Measurements from ENCODE around the gene RASA2. TPM values are rescaled to one million over a fixed set of nuclear protein-coding genes. Genes with fewer than 3 reads are reported as not detected.

Gene RASA2
- total and polyA plus RNA-seq, 2 experiments from 2014 or later: 16.6 to 28.6 TPM

GRCh38 chr3:141553055-141553454, 66.2 kb downstream of the RASA2 start:
- Histone ChIP-seq H3K4me3 (no peak overlapping the region), H3K27me3 (ENCODE audit: insufficient read depth) (no peaks in the 10 kb centered on the region), H3K79me2 (replicated peaks; ENCODE audit: insufficient read depth) (no peaks in the 10 kb centered on the region), H3K4me1 (ENCODE audit: insufficient read depth) (no peaks in the 10 kb centered on the region), H3K4me2 (no peak overlapping the region), H3F3A (replicated peaks; ENCODE audit: low read depth) (no peaks in the 10 kb centered on the region), H2AFZ (no peak overlapping the region), H3K9me2 (ENCODE audit: insufficient read depth) (no peaks in the 10 kb centered on the region), H4K20me1 (replicated peaks; ENCODE audit: insufficient read depth) (no peaks in the 10 kb centered on the region), H3K27ac (ENCODE audit: low read depth) (no peak overlapping the region), H3K36me3 (ENCODE audit: insufficient read depth) (no peaks in the 10 kb centered on the region)
- Mint-ChIP-seq H3K9me3 (no peaks in the 10 kb centered on the region), H3K4me1 (no peaks in the 10 kb centered on the region), H3K36me3 (ENCODE audit: low read depth) (peaks cover 4% of the 10 kb centered on the region; the same call in 1 of the 3 replicates), H3K27me3 (ENCODE audit: insufficient read depth, low read depth, poor library complexity) (no peaks in the 10 kb centered on the region), H3K27ac (no peak overlapping the region), H3K4me3 (no peak overlapping the region)
- DNase-seq (ENCODE audit: low spot score): no peak
- ATAC-seq: no peak
- TF ChIP-seq, protein P1, sequence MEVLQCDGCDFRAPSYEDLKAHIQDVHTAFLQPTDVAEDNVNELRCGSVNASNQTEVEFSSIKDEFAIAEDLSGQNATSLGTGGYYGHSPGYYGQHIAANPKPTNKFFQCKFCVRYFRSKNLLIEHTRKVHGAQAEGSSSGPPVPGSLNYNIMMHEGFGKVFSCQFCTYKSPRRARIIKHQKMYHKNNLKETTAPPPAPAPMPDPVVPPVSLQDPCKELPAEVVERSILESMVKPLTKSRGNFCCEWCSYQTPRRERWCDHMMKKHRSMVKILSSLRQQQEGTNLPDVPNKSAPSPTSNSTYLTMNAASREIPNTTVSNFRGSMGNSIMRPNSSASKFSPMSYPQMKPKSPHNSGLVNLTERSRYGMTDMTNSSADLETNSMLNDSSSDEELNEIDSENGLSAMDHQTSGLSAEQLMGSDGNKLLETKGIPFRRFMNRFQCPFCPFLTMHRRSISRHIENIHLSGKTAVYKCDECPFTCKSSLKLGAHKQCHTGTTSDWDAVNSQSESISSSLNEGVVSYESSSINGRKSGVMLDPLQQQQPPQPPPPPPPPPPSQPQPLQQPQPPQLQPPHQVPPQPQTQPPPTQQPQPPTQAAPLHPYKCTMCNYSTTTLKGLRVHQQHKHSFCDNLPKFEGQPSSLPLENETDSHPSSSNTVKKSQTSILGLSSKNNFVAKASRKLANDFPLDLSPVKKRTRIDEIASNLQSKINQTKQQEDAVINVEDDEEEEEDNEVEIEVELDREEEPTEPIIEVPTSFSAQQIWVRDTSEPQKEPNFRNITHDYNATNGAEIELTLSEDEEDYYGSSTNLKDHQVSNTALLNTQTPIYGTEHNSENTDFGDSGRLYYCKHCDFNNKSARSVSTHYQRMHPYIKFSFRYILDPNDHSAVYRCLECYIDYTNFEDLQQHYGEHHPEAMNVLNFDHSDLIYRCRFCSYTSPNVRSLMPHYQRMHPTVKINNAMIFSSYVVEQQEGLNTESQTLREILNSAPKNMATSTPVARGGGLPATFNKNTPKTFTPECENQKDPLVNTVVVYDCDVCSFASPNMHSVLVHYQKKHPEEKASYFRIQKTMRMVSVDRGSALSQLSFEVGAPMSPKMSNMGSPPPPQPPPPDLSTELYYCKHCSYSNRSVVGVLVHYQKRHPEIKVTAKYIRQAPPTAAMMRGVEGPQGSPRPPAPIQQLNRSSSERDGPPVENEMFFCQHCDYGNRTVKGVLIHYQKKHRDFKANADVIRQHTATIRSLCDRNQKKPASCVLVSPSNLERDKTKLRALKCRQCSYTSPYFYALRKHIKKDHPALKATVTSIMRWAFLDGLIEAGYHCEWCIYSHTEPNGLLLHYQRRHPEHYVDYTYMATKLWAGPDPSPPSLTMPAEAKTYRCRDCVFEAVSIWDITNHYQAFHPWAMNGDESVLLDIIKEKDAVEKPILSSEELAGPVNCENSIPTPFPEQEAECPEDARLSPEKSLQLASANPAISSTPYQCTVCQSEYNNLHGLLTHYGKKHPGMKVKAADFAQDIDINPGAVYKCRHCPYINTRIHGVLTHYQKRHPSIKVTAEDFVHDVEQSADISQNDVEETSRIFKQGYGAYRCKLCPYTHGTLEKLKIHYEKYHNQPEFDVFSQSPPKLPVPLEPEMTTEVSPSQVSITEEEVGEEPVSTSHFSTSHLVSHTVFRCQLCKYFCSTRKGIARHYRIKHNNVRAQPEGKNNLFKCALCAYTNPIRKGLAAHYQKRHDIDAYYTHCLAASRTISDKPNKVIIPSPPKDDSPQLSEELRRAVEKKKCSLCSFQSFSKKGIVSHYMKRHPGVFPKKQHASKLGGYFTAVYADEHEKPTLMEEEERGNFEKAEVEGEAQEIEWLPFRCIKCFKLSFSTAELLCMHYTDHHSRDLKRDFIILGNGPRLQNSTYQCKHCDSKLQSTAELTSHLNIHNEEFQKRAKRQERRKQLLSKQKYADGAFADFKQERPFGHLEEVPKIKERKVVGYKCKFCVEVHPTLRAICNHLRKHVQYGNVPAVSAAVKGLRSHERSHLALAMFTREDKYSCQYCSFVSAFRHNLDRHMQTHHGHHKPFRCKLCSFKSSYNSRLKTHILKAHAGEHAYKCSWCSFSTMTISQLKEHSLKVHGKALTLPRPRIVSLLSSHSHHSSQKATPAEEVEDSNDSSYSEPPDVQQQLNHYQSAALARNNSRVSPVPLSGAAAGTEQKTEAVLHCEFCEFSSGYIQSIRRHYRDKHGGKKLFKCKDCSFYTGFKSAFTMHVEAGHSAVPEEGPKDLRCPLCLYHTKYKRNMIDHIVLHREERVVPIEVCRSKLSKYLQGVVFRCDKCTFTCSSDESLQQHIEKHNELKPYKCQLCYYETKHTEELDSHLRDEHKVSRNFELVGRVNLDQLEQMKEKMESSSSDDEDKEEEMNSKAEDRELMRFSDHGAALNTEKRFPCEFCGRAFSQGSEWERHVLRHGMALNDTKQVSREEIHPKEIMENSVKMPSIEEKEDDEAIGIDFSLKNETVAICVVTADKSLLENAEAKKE (CRISPR knock-in tag; IDR thresholded peaks at IDR 0.05): no peak
- TF ChIP-seq NANOG (IDR thresholded peaks at IDR 0.05; ENCODE audit: borderline replicate concordance) (no peak), STAT1 (IDR thresholded peaks at IDR 0.05; ENCODE audit: unreplicated experiment) (no peak), ZNF331 (CRISPR knock-in tag; IDR thresholded peaks at IDR 0.05; ENCODE audit: low read depth) (no peak), EZH2 (IDR thresholded peaks at IDR 0.05; ENCODE audit: low read depth, unreplicated experiment) (no peak), CREB1 (CRISPR knock-in tag; IDR thresholded peaks at IDR 0.05; ENCODE audit: low read depth) (no peak), ZNF114 (CRISPR knock-in tag; IDR thresholded peaks at IDR 0.05) (no peak), POLR2AphosphoS5 (IDR thresholded peaks at IDR 0.05; ENCODE audit: low read depth) (no peak), EZH2phosphoT487 (IDR thresholded peaks at IDR 0.05; ENCODE audit: unreplicated experiment) (no peak), JUNB (IDR thresholded peaks at IDR 0.05; ENCODE audit: unreplicated experiment) (no peak)
- TF ChIP-seq, protein P2, sequence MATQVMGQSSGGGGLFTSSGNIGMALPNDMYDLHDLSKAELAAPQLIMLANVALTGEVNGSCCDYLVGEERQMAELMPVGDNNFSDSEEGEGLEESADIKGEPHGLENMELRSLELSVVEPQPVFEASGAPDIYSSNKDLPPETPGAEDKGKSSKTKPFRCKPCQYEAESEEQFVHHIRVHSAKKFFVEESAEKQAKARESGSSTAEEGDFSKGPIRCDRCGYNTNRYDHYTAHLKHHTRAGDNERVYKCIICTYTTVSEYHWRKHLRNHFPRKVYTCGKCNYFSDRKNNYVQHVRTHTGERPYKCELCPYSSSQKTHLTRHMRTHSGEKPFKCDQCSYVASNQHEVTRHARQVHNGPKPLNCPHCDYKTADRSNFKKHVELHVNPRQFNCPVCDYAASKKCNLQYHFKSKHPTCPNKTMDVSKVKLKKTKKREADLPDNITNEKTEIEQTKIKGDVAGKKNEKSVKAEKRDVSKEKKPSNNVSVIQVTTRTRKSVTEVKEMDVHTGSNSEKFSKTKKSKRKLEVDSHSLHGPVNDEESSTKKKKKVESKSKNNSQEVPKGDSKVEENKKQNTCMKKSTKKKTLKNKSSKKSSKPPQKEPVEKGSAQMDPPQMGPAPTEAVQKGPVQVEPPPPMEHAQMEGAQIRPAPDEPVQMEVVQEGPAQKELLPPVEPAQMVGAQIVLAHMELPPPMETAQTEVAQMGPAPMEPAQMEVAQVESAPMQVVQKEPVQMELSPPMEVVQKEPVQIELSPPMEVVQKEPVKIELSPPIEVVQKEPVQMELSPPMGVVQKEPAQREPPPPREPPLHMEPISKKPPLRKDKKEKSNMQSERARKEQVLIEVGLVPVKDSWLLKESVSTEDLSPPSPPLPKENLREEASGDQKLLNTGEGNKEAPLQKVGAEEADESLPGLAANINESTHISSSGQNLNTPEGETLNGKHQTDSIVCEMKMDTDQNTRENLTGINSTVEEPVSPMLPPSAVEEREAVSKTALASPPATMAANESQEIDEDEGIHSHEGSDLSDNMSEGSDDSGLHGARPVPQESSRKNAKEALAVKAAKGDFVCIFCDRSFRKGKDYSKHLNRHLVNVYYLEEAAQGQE (IDR thresholded peaks at IDR 0.05; ENCODE audit: unreplicated experiment): no peak
- TF ChIP-seq, protein P3, sequence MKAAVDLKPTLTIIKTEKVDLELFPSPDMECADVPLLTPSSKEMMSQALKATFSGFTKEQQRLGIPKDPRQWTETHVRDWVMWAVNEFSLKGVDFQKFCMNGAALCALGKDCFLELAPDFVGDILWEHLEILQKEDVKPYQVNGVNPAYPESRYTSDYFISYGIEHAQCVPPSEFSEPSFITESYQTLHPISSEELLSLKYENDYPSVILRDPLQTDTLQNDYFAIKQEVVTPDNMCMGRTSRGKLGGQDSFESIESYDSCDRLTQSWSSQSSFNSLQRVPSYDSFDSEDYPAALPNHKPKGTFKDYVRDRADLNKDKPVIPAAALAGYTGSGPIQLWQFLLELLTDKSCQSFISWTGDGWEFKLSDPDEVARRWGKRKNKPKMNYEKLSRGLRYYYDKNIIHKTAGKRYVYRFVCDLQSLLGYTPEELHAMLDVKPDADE (IDR thresholded peaks at IDR 0.05): no peak
- TF ChIP-seq, protein P4, sequence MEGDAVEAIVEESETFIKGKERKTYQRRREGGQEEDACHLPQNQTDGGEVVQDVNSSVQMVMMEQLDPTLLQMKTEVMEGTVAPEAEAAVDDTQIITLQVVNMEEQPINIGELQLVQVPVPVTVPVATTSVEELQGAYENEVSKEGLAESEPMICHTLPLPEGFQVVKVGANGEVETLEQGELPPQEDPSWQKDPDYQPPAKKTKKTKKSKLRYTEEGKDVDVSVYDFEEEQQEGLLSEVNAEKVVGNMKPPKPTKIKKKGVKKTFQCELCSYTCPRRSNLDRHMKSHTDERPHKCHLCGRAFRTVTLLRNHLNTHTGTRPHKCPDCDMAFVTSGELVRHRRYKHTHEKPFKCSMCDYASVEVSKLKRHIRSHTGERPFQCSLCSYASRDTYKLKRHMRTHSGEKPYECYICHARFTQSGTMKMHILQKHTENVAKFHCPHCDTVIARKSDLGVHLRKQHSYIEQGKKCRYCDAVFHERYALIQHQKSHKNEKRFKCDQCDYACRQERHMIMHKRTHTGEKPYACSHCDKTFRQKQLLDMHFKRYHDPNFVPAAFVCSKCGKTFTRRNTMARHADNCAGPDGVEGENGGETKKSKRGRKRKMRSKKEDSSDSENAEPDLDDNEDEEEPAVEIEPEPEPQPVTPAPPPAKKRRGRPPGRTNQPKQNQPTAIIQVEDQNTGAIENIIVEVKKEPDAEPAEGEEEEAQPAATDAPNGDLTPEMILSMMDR (conservative IDR thresholded peaks at IDR 0.05; ENCODE audit: low read depth in 2 of 2): no peak

Data from GM23338 (cell line).